HepG2 (cell line): Measurements from ENCODE around the gene HMGB3. TPM values are rescaled to one million over a fixed set of nuclear protein-coding genes. Genes with fewer than 3 reads are reported as not detected.

Experiments
- ATAC-seq: fragments of 200-7000 bp; cut with Tn5 transposase; 3 replicates; pipeline ENCODE4 v1.9.1; 2020; ENCODE audit warnings: mild to moderate bottlenecking, moderate library complexity
- BruUV-seq: library from RNA; stranded (reverse); fragments of 400-500 nt; replicated peaks from 2 replicates; lab custom pipeline; 2021; lab: Mats Ljungman, UMichigan
- CTCF ChIA-PET: fragments of 300-600 bp; formaldehyde crosslinking; extraction: SDS; loops from one replicate; lab custom pipeline; 2021; ENCODE audit warnings: low total read pairs, inconsistent platforms, low intra/inter-chr PET ratio; lab: Yijun Ruan, JAX
- POLR2A ChIA-PET: fragments of 350-600 bp; sonication (Branson Sonifier 250); formaldehyde crosslinking; loops from one replicate; lab custom pipeline; 2020; ENCODE audit warnings: antibody characterized with exemption, inconsistent platforms; lab: Yijun Ruan, JAX
- DNase-seq: peaks from one replicate; pipeline ENCODE4 v3.0.0-alpha.2; 2015; ENCODE audit warnings: low spot score
- FAIRE-seq: peaks from 3 replicates; lab custom pipeline; 2011; peaks lifted over from hg19 to GRCh38; lab: Jason Lieb, UNC
- H2AFZ ChIP-seq: one replicate; pipeline ENCODE4 v1.6.1; 2011; ENCODE audit warnings: low read length, inconsistent platforms
- H3K27ac ChIP-seq: fragments of 300-600 bp; 3 replicates; pipeline ENCODE4 v1.8.0; 2011; ENCODE audit warnings: mixed run types, mild to moderate bottlenecking, mixed read lengths, low read length, inconsistent platforms; ENCODE audit not compliant: insufficient read depth; ENCODE audit errors: extremely low read length
- H3K27me3 ChIP-seq, 2 experiments: fragments of 200-600 bp in 1 of 2; 2 replicates in 1 of 2; 3 replicates in 1 of 2; pipeline versions ENCODE4 v1.6.0 to v1.8.0; 2011; ENCODE audit warnings: low read length in 2 of 2, mild to moderate bottlenecking in 2 of 2, moderate library complexity in 2 of 2, inconsistent platforms in 1 of 2; ENCODE audit not compliant: insufficient read depth in 2 of 2, control insufficient read depth in 1 of 2
- H3K36me3 ChIP-seq, 2 experiments: fragments of 200-600 bp in 1 of 2; replicated peaks in 1 of 2; 2 replicates in 1 of 2; 3 replicates in 1 of 2; pipeline versions ENCODE4 v1.5.1 to v1.8.0; 2011; ENCODE audit warnings: low read length in 2 of 2, inconsistent platforms in 1 of 2; ENCODE audit not compliant: insufficient read depth in 2 of 2, control insufficient read depth in 1 of 2
- H3K4me1 ChIP-seq: 2 replicates; pipeline ENCODE4 v1.5.1; 2012; ENCODE audit warnings: low read length, inconsistent platforms; ENCODE audit not compliant: insufficient read depth
- H3K4me2 ChIP-seq: 2 replicates; pipeline ENCODE4 v1.6.0; 2011; ENCODE audit warnings: low read depth, low read length, inconsistent platforms
- H3K4me3 ChIP-seq, 3 experiments: fragments of 200-600 bp in 1 of 3; sonication (generic), shearing (Covaris generic) in 1 of 3; replicated peaks in 1 of 3; 2 replicates each; pipeline ENCODE4 v1.5.1; 2011 to 2016; ENCODE audit warnings: low read length in 3 of 3, inconsistent platforms in 2 of 3, low read depth in 2 of 3, mild to moderate bottlenecking in 2 of 3, control low read depth in 1 of 3, mixed read lengths in 1 of 3; ENCODE audit not compliant: insufficient read depth in 1 of 3
- H3K79me2 ChIP-seq: one replicate; pipeline ENCODE4 v1.6.1; 2011; ENCODE audit warnings: low read length, inconsistent platforms; ENCODE audit not compliant: insufficient read depth
- H3K9ac ChIP-seq: 2 replicates; pipeline ENCODE4 v1.6.0; 2011; ENCODE audit warnings: mild to moderate bottlenecking, low read depth, low read length, inconsistent platforms; ENCODE audit not compliant: insufficient read depth
- H3K9me3 ChIP-seq: 2 replicates; pipeline ENCODE4 v1.5.1; 2012; ENCODE audit warnings: mild to moderate bottlenecking, low read length
- H4K20me1 ChIP-seq: 2 replicates; pipeline ENCODE4 v1.6.0; 2011; ENCODE audit warnings: inconsistent platforms, mild to moderate bottlenecking, low read length, moderate library complexity; ENCODE audit not compliant: insufficient read depth
- NR3C1 ChIP-seq: sonication (generic); formaldehyde crosslinking; IDR thresholded peaks from 2 replicates; pipeline ENCODE4 v1.4.0; 2020; ENCODE audit warnings: missing genetic modification reagents
- PTBP1 ChIP-seq: fragments of 200-400 bp; formaldehyde crosslinking; IDR thresholded peaks from 2 replicates; pipeline ENCODE4 v1.6.1; 2018; ENCODE audit warnings: low read length, low read depth; ENCODE audit not compliant: poor library complexity, severe bottlenecking
- ZBED4 ChIP-seq: sonication (generic); formaldehyde crosslinking; IDR thresholded peaks from 2 replicates; pipeline ENCODE4 v1.4.0; 2020; ENCODE audit warnings: missing genetic modification reagents, borderline replicate concordance
- ZNF274 ChIP-seq: sonication (generic); formaldehyde crosslinking; IDR thresholded peaks from 2 replicates; pipeline ENCODE4 v1.5.1; 2020; ENCODE audit warnings: mild to moderate bottlenecking, missing genetic modification reagents
- ZNF383 ChIP-seq: sonication (generic); formaldehyde crosslinking; IDR thresholded peaks from 2 replicates; pipeline ENCODE4 v1.4.0; 2020; ENCODE audit warnings: missing genetic modification reagents, mild to moderate bottlenecking, borderline replicate concordance
- ZNF549 ChIP-seq: sonication (generic); formaldehyde crosslinking; IDR thresholded peaks from 2 replicates; pipeline ENCODE4 v1.5.0; 2020; ENCODE audit warnings: missing genetic modification reagents
- WGBS: methylation state at CpG from one replicate; pipeline ENCODE4 v1.1.6; 2017; ENCODE audit warnings: low lambda C conversion rate; 5-methylcytosine and 5-hydroxymethylcytosine counted together
- in situ Hi-C: cut with HindIII; loops from 2 replicates; pipeline ENCODE4 v1.10.0; 2017; ENCODE audit warnings: low pct_unique_long_range_greater_than_20kb; ENCODE audit not compliant: extremely low pct_ligation_motif_present
- intact Hi-C: fragments of 100-400 bp; cut with micrococcal nuclease; formaldehyde crosslinking; loops from one replicate; pipeline ENCODE4 v1.10.0; 2022; ENCODE audit not compliant: unreplicated experiment
- polyA plus RNA-seq, 8 experiments: library from polyadenylated mRNA; depleted of rRNA in 3 of 8; stranded (reverse) in 7 of 8; unstranded in 1 of 8; fragments of >200 nt; fragmentation: Illumina TruSeq in 4 of 8; extraction: Trizol in 4 of 8; gene quantifications; 2 replicates each; pipeline versions ENCODE4 v1.2.1 to v1.2.3, GENCODE V29; 2011 to 2016; ENCODE audit warnings: low read depth in 4 of 8, missing spikeins in 1 of 8, mixed read lengths in 1 of 8; ENCODE audit not compliant: insufficient read depth in 1 of 8
- total RNA-seq, 5 experiments: library from RNA; depleted of rRNA; stranded (reverse); fragments of >200 nt; fragmentation: Illumina TruSeq; extraction: Trizol; gene quantifications; 2 replicates each; pipeline ENCODE4 v1.2.3, GENCODE V29; 2016; ENCODE audit warnings: low read depth in 1 of 5

The HMGB3 gene
- total and polyA plus RNA-seq, 2 of the 13 experiments (the other 11 are each of a cell fraction or from before 2014, with no cell fraction given): 8.5 to 87.1 TPM

GRCh38 chrX:150968862-150969720, 14.0 kb upstream of the HMGB3 start (continued):
- TF ChIP-seq NR3C1 (CRISPR knock-in tag): no peak
- TF ChIP-seq ZBED4: no peak
- TF ChIP-seq ZNF274 (CRISPR knock-in tag): no peak

- intact Hi-C loops: no loop called here
- Histone ChIP-seq H3K9ac (no peak overlapping the region), H4K20me1 (no peaks in the 10 kb centered on the region), H3K79me2 (no peaks in the 10 kb centered on the region), H3K27ac (no peak overlapping the region), H3K36me3 (no peaks in the 10 kb centered on the region), H3K4me2 (no peak overlapping the region), H2AFZ (no peak overlapping the region), H3K4me1 (peaks cover 7% of the 10 kb centered on the region), H3K4me3 (no peak overlapping the region), H3K27me3 (peaks cover 0 to 5% of the 10 kb centered on the region in 2 experiments; a peak in 2 of 5 replicates), H3K9me3 (no peaks in the 10 kb centered on the region)
- CTCF ChIA-PET: no interaction called here
- DNase-seq (no peak), FAIRE-seq (no peak), ATAC-seq (no peak)
- in situ Hi-C loops: no loop called here
- BruUV-seq: no TSS peak
- POLR2A ChIA-PET: no interaction called here
- WGBS: no CpG with 5 or more reads among the region's 2 CpGs
- no peak for TF ChIP-seq PTBP1
- TF ChIP-seq ZNF549 (CRISPR knock-in tag): no peak
- TF ChIP-seq ZNF383: no peak
These were observed 10.7 kb upstream of the HMGB3 start for GRCh38 chrX:150972450-150972849.
